Measurements from ENCODE around the gene ETV3L. TPM values are rescaled to one million over a fixed set of nuclear protein-coding genes. Genes with fewer than 3 reads are reported as not detected.

The ETV3L gene
- total RNA-seq (2014; rRNA removed; shearing (Covaris generic)): not detected in 2 replicates

DNA sequence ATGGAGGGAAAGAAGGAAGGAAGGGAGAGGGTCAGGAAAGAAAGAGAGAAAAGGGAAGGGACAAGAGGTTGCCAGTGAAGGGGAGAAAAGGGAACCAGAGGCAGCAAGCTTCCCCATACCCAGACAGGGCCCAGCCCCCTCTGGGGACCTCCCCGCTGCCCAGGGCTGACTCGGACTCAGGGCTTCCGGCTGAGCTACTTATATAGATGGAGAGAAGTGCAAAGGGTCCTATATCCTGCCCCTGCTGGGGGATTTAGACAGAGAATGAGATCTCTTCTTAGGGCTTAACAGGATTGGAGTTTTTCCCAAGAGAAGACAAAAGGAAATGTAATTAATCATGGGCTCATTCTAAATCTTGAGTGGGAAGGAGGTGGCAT is at the start of gene ETV3L:
TSS of gene ETV3L (minus strand) at position 176 of the 377 bp plus-strand sequence. CDS start 285 bp downstream, outside the sequence.
- DNase-seq (ENCODE audit: low read depth): no peak

DNA sequence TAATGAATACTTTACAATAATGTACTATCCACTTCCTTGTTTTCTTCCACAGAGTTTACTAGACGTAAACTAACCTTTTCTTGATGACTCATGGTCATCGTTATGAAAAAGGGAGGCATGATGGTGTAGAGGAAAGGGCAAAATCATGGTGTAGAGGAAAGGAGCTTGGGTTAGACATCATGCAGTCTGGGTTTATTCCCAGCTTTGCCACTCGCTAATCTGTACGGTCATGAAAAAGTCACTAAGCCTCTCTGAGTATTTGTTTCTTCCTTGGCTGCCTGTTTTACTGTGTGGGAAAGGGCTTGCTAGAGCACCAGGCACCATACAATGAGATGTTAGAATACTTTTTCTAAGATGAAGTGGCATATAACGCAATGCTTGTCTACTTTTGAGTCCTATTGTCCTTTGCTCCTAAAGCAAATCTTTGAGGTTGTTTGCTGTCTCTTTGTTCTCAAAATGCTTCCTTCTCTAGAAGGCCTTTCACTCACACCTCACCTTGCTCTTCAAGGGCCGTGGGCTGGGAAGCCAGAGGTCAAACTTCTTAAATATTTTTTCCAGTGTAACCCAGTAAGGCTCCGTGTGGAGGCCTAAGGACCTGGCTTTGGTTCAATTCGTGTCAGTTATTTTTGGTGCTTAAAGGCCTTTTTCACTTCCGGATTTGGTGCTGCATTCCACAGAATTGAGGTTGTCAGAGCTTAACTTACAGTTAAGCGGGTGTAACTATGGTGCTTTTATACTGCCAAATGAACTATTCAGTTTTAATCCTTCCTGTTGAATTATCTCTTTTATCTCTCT is 48.5 kb upstream of the ETV3L start:
- peak; percentile 69 for DNase-seq (ENCODE audit: low read depth)

DNA sequence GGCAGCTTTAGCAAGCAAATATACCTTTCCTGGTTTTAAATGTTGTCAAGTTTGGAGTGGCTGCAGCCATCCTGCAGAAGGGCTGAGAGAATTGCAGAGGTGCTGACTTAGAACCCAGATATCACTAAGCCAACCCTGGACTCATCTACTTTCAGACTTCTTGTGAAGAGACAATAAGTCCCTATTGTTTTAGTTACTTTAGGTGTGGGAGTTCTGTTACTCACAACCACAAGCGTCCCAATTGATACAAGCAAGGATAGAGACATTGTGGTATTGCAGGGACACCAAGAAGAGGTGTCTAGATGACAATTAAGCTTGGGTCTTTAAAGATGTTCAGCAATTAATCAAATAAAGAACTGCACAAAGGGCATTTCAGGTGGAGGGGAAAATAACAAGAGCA is 47.4 kb upstream of the ETV3L start:
- no peak for DNase-seq (ENCODE audit: low read depth)

DNA sequence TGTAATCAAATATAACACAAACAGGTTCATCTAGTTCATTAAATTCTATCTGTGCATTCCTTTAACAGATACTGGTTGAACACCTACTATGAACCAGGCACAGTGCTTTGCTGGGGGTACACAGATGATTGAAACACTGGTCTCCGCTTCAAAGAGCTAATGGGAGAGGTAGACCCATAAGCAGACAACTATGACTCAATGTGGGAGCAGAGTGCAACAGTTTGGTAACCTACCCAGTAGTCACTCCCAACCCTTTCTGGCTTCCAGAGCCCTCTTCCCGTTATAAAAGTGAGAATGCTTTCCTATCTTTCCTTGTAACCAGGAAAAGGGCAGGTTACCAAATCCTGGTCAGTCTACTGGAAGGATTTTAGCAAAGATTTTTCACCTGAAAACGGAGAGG is 46.6 kb upstream of the ETV3L start:
- DNase-seq (ENCODE audit: low read depth): no peak

DNA sequence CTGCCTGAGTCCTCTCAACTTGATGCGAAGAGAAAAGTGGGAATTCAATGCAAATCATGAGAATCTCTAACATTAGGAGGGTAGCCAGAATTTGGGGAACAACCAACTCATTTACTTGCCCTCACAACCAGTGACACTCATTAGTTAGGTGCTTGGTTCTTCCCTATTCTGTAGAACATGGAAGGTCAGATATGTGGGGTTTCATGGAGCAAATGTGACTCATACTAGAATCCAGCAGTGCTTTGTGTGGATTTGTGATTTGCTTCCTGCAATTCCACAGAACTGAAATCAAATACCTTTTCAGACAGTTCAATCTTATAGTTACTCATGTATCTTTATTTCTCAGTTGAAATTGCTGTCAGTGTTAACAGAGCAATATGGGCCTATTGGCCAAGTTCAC is 45.5 kb upstream of the ETV3L start:
- peak; percentile 15 for DNase-seq (ENCODE audit: low read depth)

DNA sequence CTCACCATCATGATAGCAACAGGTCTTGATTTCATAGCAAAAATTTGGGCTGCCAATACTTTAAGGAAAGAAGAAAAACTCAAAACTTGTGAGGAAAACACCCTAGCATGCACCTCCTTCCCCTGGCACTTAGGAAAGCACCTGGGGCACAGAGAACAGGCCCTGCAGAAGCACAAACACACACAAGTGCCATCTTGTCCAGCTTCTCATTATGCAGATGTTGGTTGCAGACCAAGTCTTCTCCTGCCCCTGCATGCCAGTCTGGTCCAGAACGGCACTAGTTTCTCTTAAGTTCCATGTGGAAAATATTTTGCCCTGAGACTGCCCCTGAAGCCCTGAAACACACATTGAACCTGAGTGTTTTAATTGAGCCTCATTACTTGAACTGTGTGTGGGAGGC is 44.9 kb upstream of the ETV3L start:
- DNase-seq (ENCODE audit: low read depth): no peak

DNA sequence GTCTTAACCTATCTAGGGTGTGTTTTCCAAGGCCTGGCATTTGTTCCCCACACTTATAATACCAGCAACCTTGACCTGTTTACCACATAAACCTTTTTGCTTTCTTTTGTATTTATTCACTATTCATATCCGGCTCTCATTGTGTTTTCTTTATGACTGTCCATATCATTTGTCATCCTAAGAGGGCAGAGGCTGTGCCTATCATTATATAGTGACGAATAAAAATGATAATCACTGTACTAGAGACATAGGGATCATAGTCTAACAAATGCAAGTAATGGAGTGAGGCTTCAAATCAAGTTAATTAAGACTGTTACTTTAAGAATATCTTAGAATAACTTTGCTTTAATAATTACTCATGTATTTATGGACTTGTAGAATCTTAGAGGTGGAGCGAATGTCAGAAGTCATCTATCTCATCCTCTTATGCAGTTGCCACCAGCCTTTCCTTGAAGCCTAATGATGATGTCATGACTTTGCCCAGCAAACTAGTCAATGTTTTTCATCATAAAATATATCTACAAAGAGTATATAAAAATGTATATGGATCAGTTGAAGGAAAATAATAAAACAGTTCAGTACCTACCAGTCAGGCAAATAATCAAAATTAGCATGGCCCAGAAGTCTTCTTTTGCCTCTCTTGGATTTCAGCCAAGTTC is 43.3 kb upstream of the ETV3L start:
- DNase-seq (ENCODE audit: low read depth): no peak

DNA sequence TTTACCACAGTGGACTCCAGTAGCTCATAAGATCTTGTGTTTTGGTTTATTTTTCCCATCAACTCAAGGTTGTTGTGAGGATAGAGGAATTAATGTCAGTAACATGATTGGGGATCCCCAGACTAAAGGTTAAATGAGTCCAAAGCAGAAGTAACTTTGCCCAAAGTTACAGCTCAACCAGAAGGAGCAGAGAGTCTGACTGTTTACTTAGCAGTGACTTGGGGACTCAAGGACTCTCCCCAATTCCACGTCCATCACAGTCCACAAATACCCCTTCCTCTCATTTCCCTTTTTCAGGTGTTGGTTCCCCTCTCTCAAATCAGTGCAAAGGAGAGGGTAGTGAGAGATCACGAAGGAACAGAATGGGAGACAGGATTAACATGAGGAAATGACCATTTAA is 42.6 kb upstream of the ETV3L start:
- DNase-seq (ENCODE audit: low read depth): no peak

DNA sequence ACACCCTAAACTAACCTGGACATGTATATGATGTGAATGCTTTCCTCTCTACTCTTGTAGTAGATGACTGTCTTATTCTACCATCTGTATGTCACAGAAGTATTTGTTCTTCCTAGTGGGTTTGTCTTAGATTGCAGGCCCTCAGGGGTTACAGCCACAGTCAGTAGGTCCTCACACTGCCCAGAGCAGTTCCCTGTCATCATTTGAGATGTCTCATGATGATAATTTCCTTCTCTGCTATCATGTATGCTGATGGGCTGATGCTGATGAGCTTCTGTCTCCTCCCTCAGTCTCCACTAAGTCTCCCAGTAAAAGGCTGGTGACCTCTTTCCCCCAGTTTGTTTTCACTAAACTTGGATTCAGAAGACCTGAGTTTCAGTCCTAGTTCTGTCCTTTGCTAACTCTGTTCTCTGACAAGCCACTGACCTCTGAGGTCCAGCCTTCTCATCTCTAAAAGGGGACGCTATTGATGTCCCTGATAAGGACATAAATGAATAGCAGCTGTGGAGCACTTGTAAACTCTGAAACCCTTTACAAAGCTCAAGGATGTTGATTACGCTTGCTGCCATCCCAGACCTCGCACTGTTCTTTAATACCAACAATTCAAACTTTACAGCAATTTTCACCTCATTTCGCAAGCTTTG is 41.7 kb upstream of the ETV3L start:
- no peak for DNase-seq (ENCODE audit: low read depth)

DNA sequence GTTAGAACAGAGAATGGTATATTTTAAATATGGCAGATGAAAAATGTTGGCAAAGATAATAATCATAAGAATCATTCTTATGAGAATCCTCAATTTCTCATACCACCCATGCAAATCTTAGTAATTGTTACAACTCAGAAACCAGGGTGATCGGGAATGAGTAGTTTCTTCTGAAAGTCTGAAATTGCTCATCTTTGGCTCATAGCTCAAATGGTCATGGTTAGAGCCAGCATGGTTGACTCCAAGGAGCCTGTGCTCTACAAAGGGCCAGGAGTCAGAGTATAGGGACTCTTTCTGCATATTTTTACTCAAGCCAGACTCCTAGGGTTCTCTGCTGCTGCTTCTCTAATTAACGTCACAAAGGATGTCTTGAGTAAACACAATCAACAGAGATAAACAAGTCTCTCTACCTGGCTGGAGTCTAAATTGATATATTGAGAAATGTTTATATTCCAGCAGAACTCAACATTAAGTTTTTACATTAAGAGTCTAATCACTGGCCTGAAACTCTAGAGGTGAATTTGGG is 40.5 kb upstream of the ETV3L start:
- DNase-seq (ENCODE audit: low read depth): no peak

DNA sequence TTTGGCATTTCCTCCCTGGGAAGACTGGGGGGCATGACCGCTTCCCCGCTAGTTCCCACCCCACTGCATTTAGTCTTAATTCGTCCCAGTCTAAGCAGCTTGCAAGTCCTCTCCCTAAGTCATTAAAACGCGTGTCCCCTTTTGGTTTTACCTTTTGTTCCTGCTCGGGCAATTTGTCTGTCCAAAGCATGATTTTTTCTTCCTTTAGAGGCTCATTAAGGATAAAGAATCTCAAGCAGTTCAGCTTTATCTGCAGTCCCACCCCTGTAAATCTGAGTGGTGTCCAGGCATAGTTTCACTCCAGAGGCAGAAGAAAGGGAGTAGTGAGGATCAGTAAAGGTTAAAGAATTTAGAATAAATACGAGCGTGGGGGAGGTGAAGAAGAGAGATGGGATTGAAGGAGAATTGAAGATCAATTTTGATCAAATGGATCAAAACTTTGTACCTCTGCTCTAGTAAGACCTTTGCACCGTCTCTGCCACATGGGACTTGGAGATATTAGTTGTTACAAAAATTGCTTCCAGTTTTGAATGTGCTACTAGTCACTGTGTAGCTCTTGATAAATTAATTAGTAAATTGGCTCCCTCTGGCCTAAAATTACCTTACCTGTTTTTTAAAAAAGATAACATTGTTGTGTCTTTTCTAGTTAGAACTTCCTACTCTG is 39.6 kb upstream of the ETV3L start:
- no peak for DNase-seq (ENCODE audit: low read depth)

DNA sequence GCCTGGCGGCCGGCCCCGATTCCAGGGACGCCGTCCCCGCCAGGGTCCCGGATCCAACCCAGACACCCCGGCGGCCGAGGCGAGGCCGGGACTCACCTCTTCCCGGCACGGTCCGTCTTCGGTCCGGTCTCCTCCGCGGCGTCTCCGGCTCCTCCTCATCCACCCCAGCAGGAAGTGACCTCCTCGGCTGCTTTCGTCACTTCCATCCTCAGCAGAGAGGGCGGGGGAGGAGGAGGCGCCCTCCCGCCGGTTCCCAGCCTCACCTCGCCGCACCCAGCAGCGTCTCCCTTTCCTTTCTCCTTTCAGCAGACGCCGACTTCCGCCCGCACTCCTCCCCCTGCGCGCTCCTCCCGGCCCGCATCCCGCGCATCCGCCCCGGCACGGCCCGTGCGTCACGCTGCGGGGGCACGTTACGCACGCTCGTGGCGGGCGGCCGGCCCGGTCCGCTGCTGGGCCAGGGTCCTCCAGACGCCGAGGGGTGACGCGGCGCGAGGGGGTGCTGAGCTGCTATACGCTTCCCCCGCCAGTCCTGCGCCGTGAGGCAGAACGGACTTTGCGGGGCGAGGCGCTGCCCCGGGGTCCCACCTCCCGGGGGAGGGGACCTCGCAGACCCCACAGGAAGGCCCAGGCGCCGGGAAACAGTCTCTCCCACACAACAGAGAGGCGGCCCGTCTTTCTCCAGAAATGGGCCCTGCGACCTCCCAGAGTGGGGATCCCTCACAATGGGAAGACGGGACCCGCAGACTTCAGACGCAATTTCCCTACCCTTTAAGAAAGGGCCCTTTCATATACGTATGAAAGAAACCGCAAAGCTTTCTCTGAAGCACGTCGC is 38.8 kb upstream of the ETV3L start, which contains the start of gene ETV3:
TSS of gene ETV3 (minus strand) at position 176 of the 832 bp plus-strand sequence. CDS start 2,043 bp downstream, outside the sequence.
- peak; percentile 93 for DNase-seq (ENCODE audit: low read depth)

DNA sequence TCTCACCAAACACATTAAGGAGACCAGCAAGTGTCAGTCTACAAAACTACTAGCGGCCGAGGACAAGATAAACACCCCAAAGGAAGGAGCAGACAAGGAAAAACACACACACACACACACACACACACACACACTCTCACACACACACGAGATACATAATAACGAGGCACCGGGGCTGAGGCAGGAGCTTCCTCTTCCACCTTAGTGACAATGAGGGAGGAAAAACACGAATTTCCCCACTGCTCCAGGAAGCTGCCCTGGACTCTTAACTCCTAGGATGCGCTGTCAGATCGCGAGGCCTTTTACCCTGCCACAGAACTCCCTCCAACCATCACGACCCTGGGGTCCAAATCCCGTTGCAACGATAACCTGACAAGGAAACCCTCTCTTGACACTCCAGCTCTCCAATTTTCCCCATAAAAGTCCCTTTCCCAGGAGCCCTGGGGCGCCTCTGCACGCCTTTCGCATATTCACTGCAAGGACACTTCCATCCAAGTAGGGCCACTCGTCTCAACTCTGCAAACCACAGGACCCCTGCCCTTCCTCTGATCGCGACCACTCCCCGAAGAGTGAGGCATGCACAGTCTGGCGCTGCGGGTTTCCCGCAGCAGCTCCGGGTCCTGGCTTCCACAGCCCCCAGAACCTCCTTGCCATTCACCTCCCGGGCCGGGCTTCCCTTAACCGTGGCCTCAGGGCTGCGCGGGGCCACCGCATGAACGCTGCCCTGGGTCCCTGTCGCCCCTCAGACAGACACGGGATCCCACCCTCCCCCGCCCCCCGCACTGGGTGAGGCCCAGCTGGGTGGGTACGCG is 38.0 kb upstream of the ETV3L start:
- DNase-seq (ENCODE audit: low read depth): peak; percentile 40

DNA sequence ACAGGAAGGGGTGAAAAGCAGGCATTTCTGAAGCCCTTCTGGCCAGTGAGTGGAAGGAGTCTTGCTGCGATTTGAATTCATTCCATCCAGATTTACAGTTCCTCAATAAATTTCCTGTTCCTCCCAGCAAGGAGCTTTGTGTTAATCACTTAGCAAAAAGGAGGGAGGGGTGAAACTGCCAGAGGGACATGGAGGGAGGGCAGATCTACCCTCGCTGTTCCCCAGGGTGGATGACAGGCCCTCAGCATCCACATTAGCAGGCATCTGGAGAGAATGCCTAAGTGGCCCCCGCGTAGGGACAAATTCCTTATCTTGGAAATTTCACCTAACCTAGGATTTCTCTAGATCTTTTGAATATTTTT is 37.4 kb upstream of the ETV3L start:
- peak; percentile 42 for DNase-seq (ENCODE audit: low read depth)

DNA sequence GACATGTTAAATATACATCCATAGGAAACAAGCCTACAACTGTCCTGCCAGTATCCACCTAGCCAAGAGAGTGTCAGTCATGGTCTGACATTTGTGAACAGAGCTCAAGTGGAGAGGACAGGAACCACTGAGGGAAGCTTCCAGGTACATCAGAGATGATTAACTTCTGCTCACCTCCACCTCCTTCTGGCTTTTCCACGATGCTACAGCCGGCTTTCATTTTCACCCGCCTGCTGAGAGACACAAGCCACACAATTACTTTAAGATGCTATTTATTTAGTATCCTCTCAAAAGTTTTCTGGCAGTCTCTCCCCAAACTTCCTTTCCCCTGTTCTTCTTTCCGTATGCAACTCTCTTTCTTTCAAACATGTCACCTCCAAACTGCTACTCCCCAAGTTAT is 36.5 kb upstream of the ETV3L start:
- DNase-seq (ENCODE audit: low read depth): no peak

DNA sequence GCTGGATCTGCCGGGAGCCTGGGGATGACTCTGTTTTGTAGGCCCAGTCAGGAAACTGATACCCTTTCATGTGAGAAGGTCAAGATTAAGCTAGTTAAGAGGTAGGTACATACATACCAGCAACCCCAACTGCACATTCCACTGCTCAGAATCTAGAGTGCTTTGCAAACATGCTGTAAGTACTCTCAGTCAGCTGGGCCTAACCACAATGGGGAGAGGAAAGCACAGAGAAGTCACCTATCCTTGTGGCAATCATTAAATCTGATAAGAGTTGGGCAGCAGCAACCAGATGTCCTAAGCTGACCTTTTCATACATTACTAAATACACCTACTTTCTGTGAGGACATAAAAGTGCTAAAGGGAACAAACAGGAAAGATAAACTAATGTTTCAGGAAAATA is 36.0 kb upstream of the ETV3L start:
- no peak for DNase-seq (ENCODE audit: low read depth)

DNA sequence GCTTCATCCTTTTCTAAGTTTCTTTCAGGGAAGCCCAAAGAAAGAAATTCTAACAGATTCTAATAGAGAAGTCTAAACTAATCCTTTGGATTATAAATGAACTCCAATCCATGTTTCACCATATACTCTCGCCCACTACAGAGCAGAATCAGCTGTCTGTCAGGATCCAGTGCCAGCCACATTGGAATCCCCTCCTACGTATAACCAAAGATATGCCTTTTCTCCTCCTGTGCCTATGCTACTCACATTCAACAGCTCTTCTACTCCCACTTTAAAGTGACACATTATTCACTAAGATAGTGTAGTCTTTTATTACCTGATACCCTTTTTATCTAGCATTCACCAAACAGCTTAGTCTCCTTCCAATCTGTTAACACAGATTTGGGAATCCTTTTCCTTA is 35.5 kb upstream of the ETV3L start:
- no peak for DNase-seq (ENCODE audit: low read depth)

DNA sequence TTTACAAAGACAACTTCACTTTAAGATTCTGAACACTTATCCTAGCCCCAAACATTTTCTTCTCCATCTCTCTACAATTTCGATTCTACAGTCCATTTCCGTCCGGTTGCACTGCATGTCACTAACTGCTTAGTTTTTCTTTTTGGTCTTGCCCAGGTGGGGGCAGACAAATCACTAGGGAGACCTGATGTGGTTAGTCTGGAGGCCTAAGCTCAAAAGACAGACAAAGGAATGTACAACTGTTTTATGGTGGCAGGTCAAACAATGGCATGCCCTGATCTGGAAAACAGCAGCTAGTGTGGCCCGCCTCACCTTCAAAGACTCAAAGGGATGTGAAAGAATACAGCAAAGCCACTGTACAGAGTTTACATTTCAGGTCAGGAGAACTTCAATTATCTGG is 34.8 kb upstream of the ETV3L start:
- no peak for DNase-seq (ENCODE audit: low read depth)

DNA sequence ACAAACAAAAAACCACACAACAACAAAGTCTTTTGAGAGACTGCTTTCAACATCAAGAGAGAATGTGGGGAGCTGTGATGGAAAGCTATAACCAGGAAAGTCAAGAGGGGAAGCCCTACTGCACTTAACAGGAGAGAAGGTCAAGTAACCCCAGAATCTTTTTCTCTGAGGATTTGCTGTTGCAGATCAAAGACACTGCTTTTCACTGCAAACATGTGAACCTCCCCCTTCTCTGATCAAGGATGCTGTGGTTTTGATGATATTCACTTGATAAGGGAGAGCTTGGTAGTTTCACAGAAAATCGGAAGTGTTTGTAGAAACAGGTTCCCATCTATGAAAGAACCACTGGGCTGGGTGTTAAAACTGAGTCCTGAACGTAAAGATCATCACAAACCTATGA is 33.8 kb upstream of the ETV3L start:
- DNase-seq (ENCODE audit: low read depth): no peak

DNA sequence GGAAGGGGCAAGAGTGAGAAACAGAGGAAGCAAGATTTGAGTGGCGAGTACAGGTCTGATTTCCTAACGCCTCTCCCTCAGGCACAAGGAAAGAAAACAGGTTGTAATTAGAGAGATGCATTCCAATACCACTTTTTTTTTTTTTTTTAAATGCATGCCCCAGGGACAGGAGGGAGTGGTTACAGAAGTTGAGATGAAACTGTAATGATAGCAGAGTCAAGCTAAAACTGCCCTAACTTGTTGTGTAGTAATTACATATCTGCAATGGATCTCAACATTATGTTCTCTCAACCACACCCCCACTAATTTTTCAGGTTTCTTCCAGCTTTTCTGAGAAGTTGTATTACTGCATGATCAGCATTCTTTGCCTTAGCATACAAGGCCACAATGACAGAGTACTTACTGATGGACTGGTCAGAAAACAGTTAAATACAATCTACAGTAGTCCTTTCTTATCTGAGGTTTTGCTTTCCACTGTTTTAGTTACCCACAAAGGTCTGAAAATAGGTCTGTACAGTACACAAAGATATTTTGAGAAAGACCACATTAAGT is 33.1 kb upstream of the ETV3L start:
- DNase-seq (ENCODE audit: low read depth): no peak

Measured in M059J (cell line).